NCI-H446 (cell line): ENCODE results near the gene SPPL2B.
"Not testable (repeated sequence)": the region's sequence is repeated elsewhere in the genome, so short reads cannot be mapped to it uniquely, and the experiment has no call there.

ENCODE experiments used
- DNase-seq, 2 experiments: peaks; one replicate each; lab custom pipeline; 2025; lab: John Stamatoyannopoulos, UW

Gene SPPL2B

GRCh38 chr19:2328401-2329148, at the start of gene SPPL2B, which contains the start of gene LSM7:
Gene SPPL2B (plus strand): TSS chr19:2328684. CDS start chr19:2328710, 26 bp downstream.
Gene LSM7 (minus strand): TSS chr19:2328586. CDS start chr19:2328566, 20 bp downstream.
- DNase-seq, result peak; percentile 83 to 97

GRCh38 chr19:2280633-2281264, 47.7 kb upstream of the SPPL2B start:
- DNase-seq, result no peak

GRCh38 chr19:2281265-2282061, 47.0 kb upstream of the SPPL2B start:
- not testable (repeated sequence) for DNase-seq

GRCh38 chr19:2282062-2282861, 46.2 kb upstream of the SPPL2B start, which contains the start of gene PEAK3:
Gene PEAK3 (minus strand): TSS chr19:2282175. CDS start chr19:2280931, 1,244 bp downstream.
- no peak for DNase-seq

- DNase-seq, result no peak
These were observed 45.6 kb upstream of the SPPL2B start for GRCh38 chr19:2282862-2283237.

- DNase-seq, result no peak
These were observed 44.5 kb upstream of the SPPL2B start for GRCh38 chr19:2283835-2284507.

GRCh38 chr19:2286402-2287140, 41.9 kb upstream of the SPPL2B start:
- no peak for DNase-seq

GRCh38 chr19:2287585-2288337, 40.7 kb upstream of the SPPL2B start:
- no peak for DNase-seq

GRCh38 chr19:2288338-2288817, 40.1 kb upstream of the SPPL2B start:
- no peak for DNase-seq

GRCh38 chr19:2288818-2289713, 39.4 kb upstream of the SPPL2B start:
- DNase-seq, result no peak

- DNase-seq, result no peak
These were observed 38.6 kb upstream of the SPPL2B start for GRCh38 chr19:2289714-2290435.

GRCh38 chr19:2290441-2291184, 37.9 kb upstream of the SPPL2B start:
- no peak for DNase-seq

GRCh38 chr19:2291185-2291751, 37.2 kb upstream of the SPPL2B start:
- DNase-seq, result no peak

- DNase-seq, result peak in 1 of 2 experiments; percentile 67
These were observed 33.7 kb upstream of the SPPL2B start for GRCh38 chr19:2294687-2295335.

- no peak for DNase-seq
These were observed 32.3 kb upstream of the SPPL2B start for GRCh38 chr19:2296141-2296540.

- DNase-seq, result no peak
These were observed 28.0 kb upstream of the SPPL2B start for GRCh38 chr19:2300533-2300932.
